ENCODE results near the gene NKX6-2. TPM values are rescaled to one million over a fixed set of nuclear protein-coding genes. Genes with fewer than 3 reads are reported as not detected.

Gene NKX6-2
- total RNA-seq, 1 donor from 2014 or later: not detected

- Histone ChIP-seq H4K20me1 (ENCODE audit: low read depth) (no peaks in the 10 kb centered on the region), H2AFZ (replicated peaks) (no peak overlapping the region), H3K36me3 (no peaks in the 10 kb centered on the region), H3K9me3 (ENCODE audit: low read depth) (no peaks in the 10 kb centered on the region), H3K4me1 (no peaks in the 10 kb centered on the region), H3K27ac (no peak overlapping the region), H3K9ac (no peak overlapping the region), H3F3A (ENCODE audit: low read depth) (no peaks in the 10 kb centered on the region), H3K4me3 (no peak overlapping the region), H3K27me3 (no peaks in the 10 kb centered on the region), H3K79me2 (ENCODE audit: low read depth) (no peaks in the 10 kb centered on the region), H3K4me2 (no peak overlapping the region)
- Mint-ChIP-seq H3K36me3 (no peaks in the 10 kb centered on the region), H3K9me3 (peaks cover 17% of the 10 kb centered on the region), H3K27ac (no peak overlapping the region), H3K4me3 (no peak overlapping the region), H3K27me3 (ENCODE audit: insufficient read depth, low read depth) (peaks cover 14% of the 10 kb centered on the region), H3K4me1 (peaks cover 14% of the 10 kb centered on the region)
- no peak for TF ChIP-seq CTCF (IDR thresholded peaks at IDR 0.05)
- TF ChIP-seq EZH2 (IDR thresholded peaks at IDR 0.05): no peak
- TF ChIP-seq EZH2phosphoT487 (IDR thresholded peaks at IDR 0.05): no peak
- DNase-seq (ENCODE audit: low spot score): no peak
Observed at GRCh38 chr10:132817701-132818211, 31.8 kb upstream of the NKX6-2 start.

- DNase-seq (ENCODE audit: low spot score): no peak
- H3K27ac Mint-ChIP-seq: no peak overlapping the region
Observed at GRCh38 chr10:132816718-132817117, 30.8 kb upstream of the NKX6-2 start.

GRCh38 chr10:132815168-132815857 lies 29.4 kb upstream of the NKX6-2 start:
- Mint-ChIP-seq H3K27ac (no peak overlapping the region), H3K4me3 (no peak overlapping the region), H3K36me3 (no peaks in the 10 kb centered on the region), H3K4me1 (peaks cover 14% of the 10 kb centered on the region), H3K9me3 (peaks cover 17% of the 10 kb centered on the region), H3K27me3 (ENCODE audit: insufficient read depth, low read depth) (peaks cover 14% of the 10 kb centered on the region)
- no peak overlapping the region for H3K4me3 ChIP-seq
- no peaks in the 10 kb centered on the region for H3K4me1 ChIP-seq
- H3K36me3 ChIP-seq: no peaks in the 10 kb centered on the region
- no peak for DNase-seq (ENCODE audit: low spot score)
- H2AFZ ChIP-seq (replicated peaks): no peak overlapping the region
- no peaks in the 10 kb centered on the region for H4K20me1 ChIP-seq (ENCODE audit: low read depth)
- H3K9me3 ChIP-seq (ENCODE audit: low read depth): no peaks in the 10 kb centered on the region
- TF ChIP-seq EZH2 (IDR thresholded peaks at IDR 0.05) (no peak), CTCF (IDR thresholded peaks at IDR 0.05) (no peak), EZH2phosphoT487 (IDR thresholded peaks at IDR 0.05) (no peak)
- H3K4me2 ChIP-seq: no peak overlapping the region
- no peaks in the 10 kb centered on the region for H3F3A ChIP-seq (ENCODE audit: low read depth)
- no peak overlapping the region for H3K9ac ChIP-seq
- H3K27me3 ChIP-seq: no peaks in the 10 kb centered on the region
- H3K79me2 ChIP-seq (ENCODE audit: low read depth): no peaks in the 10 kb centered on the region
- H3K27ac ChIP-seq: no peak overlapping the region

More at GRCh38 chr10:132816718-132817117, 30.8 kb upstream of the NKX6-2 start:
- Histone ChIP-seq H3K4me1 (no peaks in the 10 kb centered on the region), H3K36me3 (no peaks in the 10 kb centered on the region), H3K9ac (no peak overlapping the region), H3F3A (ENCODE audit: low read depth) (no peaks in the 10 kb centered on the region), H3K4me3 (no peak overlapping the region), H3K79me2 (ENCODE audit: low read depth) (no peaks in the 10 kb centered on the region), H3K27ac (no peak overlapping the region), H3K4me2 (no peak overlapping the region), H3K27me3 (no peaks in the 10 kb centered on the region), H2AFZ (replicated peaks) (no peak overlapping the region), H3K9me3 (ENCODE audit: low read depth) (no peaks in the 10 kb centered on the region), H4K20me1 (ENCODE audit: low read depth) (no peaks in the 10 kb centered on the region)
- Mint-ChIP-seq H3K4me3 (no peak overlapping the region), H3K9me3 (peaks cover 17% of the 10 kb centered on the region), H3K4me1 (peaks cover 14% of the 10 kb centered on the region), H3K36me3 (no peaks in the 10 kb centered on the region), H3K27me3 (ENCODE audit: insufficient read depth, low read depth) (peaks cover 14% of the 10 kb centered on the region)
- TF ChIP-seq CTCF (IDR thresholded peaks at IDR 0.05) (no peak), EZH2phosphoT487 (IDR thresholded peaks at IDR 0.05) (no peak), EZH2 (IDR thresholded peaks at IDR 0.05) (no peak)

Measured in neural progenitor cell (in vitro differentiated cells).